ENCODE results near the gene SIDT2.
"Not testable (repeated sequence)": the region's sequence is repeated elsewhere in the genome, so short reads cannot be mapped to it uniquely, and the experiment has no call there.

Gene SIDT2

DNA sequence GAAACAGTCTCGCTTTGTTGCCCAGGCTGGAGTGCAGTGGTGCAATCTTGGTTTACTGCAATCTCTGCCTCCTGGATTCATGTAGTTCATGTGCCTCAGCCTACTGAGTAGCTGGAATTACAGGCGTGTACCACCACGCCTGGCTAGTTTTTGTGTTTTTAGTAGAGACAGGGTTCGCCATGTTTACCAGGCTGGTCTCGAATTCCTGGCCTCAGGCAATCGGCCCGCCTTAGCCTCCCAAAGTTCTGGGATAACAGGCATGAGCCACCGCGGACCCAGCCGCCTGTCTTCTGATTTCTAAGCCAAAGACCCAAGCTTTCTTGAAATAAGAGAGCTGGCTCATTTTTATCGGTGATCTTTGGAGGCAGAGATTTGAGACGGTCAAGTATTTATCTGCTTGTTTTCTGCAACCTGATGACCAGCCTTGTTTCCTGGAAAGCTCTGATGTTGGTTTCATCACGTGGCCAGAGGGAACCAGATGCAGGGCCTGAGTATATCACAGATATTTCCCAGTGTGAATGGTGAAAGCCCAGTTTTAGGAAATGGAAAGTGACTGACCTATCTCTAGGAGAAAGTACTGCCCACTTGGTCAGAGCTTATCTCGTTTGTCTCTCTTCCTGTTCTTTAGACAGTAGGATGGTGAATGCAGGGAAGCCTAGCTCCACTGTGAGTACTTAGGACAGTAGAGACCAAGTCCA lies 5.7 kb upstream of the SIDT2 start:
- DNase-seq = no peak

DNA sequence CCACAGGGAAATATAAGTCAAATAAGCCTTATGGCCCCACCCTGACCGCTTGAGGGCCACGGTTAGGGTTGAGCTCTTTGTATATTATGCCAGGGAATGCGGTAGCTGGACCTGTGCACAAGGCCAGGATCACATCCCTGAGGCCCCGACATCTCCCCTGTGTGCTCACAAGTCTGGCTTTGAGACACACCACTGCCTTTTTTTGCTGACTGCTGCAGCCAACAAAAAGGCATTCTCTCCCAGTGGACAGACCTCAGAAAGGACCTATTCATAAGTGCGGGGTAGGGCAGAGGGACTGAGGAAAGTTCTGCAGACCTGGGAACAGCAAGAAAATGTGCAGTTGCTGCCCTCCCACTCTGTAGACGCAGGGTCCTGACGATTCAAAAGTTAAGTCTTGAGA lies 3.4 kb upstream of the SIDT2 start:
- no peak for DNase-seq

- no peak for DNase-seq
Measured at GRCh38 chr11:117175781-117176180, 2.8 kb upstream of the SIDT2 start.

- DNase-seq = no peak
Measured at GRCh38 chr11:117176186-117176585, 2.4 kb upstream of the SIDT2 start.

DNA sequence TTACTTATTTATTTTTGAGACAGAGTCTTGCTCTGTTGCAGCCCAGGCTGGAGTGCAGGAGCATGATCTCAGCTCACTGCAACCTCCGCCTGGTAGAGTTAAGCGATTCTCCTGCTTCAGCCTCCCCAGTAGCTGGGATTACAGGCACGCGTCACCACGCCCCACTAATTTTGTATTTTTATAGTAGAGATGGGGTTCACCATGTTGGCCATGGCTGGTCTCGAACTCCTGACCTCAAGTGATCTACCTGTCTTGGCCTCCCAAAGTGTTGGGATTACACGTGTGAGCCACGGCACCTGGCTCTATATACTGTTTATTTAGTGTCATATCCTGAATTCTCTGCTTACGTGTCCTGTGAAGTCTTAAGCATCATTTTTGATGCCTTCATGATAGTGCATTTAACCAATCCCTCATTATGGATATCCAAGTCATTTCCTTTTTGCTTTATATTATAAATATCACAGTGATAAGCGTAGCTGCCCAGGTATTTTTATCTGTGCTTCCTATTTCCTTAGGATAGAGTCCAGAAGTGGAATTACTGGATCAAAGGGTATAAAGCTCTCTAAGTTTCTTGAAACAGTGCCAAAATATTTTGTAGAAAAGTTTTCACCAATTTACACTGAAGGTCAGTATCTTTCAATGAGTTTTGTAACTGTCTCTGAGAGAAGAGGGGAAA lies 871 bp upstream of the SIDT2 start:
- DNase-seq = no peak

DNA sequence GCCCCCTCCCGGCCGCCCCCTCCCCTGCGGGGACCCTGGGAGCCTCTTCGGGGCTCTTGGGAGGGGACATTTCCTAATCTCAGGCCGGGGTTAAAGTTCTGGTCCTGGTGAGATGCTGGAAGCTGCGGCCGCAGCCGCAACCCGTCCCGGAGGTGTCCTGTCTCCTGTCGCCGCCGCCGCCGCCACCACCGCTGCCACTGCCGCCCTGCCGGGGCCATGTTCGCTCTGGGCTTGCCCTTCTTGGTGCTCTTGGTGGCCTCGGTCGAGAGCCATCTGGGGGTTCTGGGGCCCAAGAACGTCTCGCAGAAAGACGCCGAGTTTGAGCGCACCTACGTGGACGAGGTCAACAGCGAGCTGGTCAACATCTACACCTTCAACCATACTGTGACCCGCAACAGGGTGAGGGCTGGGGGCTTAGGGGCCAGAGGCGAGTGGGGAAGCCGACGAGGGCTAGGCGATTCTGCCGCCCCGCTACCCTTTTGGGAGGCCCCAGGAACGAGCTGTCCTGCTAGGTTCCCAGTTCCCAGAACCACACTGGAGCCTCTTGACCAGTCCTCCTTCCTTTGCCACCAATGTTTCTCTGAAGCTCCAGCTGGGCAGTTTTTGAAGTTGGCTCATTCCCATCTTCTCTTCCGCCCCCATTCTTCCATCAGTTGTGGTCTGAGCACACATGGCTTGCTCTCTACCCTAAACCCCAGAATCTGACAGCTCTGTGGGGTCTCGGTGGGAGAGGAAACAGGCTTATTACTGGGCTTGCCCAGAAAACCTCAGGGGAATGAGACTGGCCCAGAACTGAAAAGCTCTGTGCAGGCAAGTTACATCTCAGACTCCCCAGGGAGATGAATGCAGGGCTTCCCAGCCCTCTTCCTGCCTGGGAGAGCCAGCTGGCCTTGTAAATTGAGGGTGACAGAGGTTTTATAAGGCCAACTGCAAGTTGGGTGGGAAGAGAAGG lies 781 bp downstream of the SIDT2 start:
- no peak for DNase-seq

- DNase-seq = no peak
Measured at GRCh38 chr11:117180020-117180419, 1.5 kb downstream of the SIDT2 start.

DNA sequence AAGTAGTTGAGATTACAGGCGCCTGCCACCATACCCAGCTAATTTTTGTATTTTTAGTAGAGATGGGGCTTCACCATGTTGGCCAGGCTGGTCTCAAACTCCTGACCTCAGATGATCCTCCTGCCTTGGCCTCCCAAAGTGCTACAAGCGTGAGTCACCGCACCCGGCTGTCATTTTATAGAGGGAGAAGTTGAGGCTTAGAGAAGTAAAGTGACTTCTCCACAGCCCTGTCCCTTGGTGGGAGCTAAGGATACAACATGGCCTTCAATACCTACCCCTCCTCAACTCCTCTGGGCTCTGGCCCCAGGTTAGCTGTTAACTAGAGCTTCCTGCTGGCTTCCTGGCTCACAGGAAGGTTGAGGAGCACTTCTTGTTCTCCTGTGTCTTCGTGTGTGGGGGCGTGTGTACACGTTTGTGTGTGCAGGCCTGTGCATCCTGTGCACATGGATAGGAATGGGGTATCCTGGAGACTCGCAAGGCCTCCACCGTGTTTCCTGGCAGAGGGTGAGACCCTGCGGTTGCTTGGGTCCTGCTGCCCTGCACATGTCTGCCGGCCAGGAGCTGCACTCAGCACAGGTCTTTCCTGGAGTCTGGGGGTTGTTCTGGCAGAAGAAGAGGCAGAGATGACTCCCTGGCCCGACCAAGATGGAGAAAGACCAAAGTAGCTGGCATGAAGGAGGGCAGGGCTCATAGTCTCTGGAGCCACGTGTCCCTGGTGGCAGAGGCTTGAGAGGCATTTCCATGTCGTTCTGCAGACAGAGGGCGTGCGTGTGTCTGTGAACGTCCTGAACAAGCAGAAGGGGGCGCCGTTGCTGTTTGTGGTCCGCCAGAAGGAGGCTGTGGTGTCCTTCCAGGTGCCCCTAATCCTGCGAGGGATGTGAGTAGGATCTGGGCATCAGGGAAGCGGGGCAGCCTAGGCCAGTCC lies 2.4 kb downstream of the SIDT2 start:
- DNase-seq = no peak

DNA sequence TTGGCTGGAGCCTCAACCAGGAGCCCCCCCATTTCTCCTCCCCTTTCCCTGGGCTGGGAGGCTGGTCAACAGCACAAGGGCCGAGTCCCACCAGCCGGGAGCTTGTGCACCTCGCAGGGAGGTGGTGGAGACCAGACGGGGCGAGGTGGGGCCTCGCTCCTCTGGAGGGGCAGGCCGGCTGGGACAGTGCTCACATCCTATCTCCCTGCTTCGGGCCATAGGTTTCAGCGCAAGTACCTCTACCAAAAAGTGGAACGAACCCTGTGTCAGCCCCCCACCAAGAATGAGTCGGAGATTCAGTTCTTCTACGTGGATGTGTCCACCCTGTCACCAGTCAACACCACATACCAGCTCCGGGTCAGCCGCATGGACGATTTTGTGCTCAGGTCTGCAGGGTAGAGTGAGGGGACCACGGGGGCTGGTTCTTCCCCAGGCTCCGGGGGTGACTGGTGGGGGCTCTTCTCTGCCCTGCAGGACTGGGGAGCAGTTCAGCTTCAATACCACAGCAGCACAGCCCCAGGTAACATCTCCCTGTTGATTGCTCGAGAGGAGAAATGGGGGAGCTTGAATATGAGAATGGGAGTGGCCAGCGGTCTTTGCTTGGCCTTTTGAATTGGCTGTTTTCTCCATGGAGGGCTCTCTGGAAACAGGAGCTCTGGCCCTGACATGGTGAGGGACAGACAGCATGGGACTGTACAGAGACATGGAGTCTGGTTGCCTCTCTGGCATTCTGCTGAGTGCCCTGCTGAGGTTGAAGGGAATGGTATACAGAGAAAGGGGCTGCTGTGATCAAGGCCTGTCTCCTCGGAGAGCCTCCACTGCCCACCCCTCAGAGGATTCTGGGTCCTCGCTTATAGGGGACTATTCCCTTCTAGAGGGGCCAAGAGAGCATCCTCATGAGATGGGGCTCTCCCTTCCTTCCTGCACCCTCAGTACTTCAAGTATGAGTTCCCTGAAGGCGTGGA lies 3.3 kb downstream of the SIDT2 start:
- no peak for DNase-seq

- DNase-seq = no peak
Measured at GRCh38 chr11:117182551-117182935, 4.0 kb downstream of the SIDT2 start.

GRCh38 chr11:117183178-117183577 lies 4.6 kb downstream of the SIDT2 start:
- not testable (repeated sequence) for DNase-seq

DNA sequence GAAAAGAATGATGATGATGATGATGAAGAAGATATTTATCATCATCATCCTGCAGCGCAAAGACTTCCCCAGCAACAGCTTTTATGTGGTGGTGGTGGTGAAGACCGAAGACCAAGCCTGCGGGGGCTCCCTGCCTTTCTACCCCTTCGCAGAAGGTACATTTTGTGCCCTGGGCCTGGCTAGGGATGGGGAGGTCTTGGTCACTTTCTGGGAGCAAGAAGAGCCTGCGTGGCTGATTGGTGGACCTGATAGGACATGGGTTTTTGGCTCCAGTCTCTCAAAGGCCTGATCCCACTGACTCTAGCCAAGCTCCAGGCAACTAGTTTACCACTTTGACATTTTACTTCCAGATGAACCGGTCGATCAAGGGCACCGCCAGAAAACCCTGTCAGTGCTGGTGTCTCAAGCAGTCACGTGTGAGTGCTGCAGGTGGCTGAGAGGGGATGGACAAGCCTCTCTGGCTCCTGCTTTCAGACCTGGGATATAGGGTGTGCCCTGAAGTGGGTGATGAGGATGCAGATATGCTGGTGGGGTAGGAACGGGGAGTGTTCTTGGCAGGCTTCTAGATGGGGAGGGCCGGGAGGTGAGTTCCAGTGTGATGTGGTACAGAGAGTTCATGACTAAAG lies 5.3 kb downstream of the SIDT2 start:
- no peak for DNase-seq

DNA sequence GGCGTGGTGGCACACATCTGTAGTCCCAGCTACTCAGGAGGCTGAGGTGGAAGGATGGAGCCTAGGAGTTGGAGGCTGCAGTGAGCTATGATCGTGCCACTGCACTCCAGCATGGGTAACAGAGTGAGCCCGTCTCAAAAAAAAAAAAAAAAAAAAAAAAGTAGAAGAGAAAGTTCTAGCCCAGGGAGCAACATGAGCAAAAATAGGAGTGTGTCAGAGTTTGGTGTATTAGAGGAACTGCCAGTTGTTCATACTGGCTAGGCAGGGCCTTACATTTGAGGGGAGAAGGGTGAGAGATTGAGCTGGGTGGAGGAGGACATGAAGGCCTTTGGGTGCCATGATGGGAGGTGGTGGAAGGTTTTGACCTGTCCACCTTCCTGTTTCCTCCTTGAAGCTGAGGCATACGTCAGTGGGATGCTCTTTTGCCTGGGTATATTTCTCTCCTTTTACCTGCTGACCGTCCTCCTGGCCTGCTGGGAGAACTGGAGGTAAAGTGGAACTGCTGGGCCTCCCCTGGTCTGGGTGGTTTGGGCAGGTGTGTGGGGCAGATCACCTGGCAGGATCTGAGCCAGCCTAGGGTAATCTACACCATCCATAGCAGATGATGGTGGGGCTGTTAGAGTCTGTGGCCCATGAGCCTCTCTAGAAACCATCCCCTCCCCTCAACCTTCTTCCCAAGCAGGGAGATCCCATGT lies 7.3 kb downstream of the SIDT2 start:
- no peak for DNase-seq

DNA sequence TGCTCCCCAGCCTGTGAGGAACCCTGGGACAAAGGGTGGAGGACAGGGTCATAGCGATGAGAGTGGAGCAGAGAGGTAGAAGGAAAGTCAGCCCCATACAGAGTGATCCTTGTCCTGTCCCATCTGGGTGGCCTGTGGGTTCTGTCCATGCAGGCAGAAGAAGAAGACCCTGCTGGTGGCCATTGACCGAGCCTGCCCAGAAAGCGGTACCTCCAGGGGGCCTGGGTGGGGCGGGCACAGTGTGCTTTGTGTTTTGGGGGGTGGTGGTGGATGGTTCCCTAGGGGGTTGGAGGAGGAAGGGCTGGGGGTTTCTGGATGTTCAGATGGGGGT lies 7.9 kb downstream of the SIDT2 start:
- no peak for DNase-seq

GRCh38 chr11:117187007-117187406 lies 8.5 kb downstream of the SIDT2 start:
- DNase-seq = no peak

DNA sequence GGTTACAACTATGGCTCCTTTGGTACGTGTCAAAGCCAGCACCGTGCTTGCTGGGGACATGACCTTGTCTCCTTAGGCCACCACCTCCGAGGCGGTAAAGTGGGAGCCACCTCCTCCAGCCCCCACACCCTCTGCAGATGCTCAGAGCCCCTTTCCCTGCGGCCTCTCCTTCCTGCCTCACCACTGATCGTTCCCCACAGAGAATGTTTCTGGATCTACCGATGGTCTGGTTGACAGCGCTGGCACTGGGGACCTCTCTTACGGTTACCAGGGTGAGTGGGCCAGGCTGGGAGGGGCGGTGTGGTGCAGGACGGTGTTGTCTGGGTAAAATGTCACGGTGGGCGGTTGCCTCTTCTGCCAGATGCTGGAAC lies 8.9 kb downstream of the SIDT2 start:
- DNase-seq = no peak

DNA sequence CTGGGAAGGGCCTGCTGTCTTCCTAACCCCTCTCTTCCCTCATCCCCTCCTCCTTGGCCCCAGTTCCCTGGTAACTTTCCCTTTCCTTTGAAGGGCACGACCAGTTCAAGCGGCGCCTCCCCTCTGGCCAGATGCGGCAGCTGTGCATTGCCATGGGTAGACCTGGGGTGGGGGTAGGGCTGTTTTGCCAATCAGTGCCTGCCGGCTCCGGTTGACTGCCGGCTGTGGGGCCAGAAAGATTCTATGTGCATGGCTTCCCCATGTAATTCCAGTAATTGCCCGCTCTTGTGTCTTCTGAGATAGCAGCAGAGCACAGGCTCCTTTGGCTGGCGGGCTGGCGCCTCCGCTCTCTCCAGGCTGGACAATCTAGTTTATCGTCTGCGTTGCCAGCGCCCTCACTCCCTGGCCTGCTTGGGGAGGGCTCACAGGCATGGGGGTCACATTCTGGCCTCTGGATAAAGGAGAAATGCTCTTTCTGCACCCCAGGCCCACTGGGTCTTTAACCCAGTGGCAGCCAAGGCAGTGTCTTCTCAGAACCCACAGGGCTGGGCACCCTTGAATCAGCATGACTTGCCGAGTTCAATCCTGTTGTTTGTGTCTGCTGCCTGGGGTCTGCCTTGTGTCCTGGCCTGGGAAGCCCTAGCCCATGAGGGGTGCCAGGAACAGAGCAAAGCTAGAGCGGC lies 9.4 kb downstream of the SIDT2 start:
- DNase-seq = peak; percentile 26

DNA sequence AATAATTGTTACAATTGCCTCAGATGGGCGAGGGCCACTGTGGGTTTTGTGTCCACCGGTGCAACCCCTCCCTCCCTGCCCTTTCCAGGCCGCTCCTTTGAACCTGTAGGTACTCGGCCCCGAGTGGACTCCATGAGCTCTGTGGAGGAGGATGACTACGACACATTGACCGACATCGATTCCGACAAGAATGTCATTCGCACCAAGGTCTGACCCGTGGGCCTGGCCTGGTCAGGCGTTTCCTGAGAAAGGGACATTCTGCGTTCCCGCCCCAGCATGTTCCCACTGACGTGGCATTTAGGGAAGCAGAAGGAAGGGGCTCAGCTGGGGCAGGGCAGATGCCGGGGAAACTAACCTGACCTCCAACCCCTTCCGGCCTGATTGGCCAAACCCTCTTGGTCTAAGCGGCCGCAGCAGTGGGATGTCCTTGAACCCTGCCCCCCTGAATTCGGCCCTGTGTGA lies 10.1 kb downstream of the SIDT2 start:
- DNase-seq = peak; percentile 31

DNA sequence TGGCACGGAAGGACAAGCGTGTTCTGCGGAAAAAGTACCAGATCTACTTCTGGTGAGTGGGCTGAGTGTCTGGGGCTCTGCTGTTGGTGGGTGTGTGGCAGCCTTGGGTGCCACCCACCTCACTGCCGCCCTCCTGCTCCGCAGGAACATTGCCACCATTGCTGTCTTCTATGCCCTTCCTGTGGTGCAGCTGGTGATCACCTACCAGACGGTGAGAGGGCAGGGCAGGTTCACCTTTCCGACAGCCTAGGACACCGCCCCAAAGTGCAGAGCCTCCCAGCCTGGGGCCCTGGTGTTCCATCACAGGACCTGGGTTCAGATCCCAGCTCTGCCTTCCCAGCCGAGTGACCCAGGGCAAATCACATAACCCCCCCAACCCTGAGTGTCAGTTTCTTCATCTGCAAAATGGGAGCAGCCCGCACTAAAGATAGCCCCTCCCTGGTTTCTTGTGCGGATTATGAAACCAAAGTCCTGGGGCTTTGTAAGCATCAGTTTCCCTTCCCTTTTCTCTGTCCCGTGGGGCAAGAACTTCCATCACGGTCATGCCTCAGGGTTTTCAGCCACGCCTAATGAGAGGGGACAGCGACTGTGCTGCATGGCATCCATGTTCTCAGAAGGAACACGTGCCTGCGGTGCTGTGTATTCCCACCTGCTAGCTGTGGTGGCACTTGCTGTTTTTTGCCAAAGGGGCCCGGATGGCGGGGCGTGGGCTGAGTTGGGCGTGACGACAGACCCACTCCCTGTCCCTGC lies 10.8 kb downstream of the SIDT2 start:
- DNase-seq = peak; percentile 34
